ENCODE measurements around the gene BRINP3.

GRCh38 chr1:190116921-190117320 lies 360.7 kb downstream of the BRINP3 start:
- TF ChIP-seq CTCF (conservative IDR thresholded peaks at IDR 0.05; ENCODE audit: low read depth, low read length) (no peak), EZH2 (IDR thresholded peaks at IDR 0.05; ENCODE audit: borderline replicate concordance, low read depth, low read length, poor library complexity, severe bottlenecking) (no peak)
